ENCODE results near the gene MBTPS2.
"Not testable (repeated sequence)": the region's sequence is repeated elsewhere in the genome, so short reads cannot be mapped to it uniquely, and the experiment has no call there.

MBTPS2 gene

GRCh38 chrX:21863241-21863640 is 23.8 kb downstream of the MBTPS2 start:
- DNase-seq = no peak

- DNase-seq = no peak
Observed at GRCh38 chrX:21865436-21865835, 26.0 kb downstream of the MBTPS2 start.

DNA sequence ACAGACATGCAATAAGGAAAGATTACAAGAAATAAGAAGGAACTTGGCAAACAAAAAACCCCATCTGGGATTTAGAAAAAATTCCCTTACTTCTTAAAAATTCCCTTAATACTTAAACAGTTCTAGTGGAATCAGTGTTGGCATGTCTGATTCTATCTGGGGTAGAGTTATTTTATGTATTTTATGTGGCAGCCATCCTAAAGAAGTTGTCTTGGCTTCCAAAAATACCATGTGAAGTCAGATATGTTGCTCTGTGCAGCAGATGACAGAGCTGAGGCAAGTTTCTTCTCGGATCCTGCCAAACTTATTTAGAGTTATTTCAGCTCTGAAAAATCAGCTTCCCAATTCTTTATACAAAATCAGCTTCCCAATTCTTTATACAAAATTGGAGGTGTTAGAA is 31.1 kb downstream of the MBTPS2 start:
- DNase-seq = no peak

DNA sequence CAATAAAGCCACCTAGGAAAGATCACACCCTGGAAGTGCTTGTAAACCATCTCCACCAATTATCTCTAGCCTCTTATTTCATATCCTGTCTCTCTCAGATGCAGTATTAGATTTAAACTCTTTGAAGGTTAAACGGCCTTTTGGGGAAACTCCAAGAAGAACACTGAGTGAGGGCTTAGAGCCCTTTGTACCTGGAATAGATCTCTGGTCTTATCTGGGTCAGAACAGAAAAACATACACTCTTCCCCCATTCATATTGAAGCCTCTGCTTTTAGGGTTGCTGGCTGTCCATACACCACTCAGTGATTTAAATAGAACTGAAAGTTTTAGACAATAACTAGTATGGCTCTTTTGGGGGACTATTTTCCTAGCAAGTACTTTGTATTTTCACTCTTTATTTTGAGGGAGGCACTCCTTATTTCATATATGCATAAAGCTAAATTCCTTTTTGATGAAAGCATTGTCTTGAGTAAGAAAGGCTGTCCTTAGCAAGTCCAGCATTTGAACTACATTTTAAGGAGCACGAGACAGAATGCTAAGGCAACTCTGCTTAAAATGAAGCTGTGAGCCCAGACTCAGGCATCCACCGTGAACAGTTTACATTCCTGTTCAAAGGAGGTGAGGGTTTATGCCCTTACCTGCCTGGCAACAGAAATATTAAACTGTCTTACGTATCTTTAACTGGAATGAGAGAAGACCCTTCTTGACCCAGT is 33.8 kb downstream of the MBTPS2 start:
- no peak for DNase-seq

- not testable (repeated sequence) for DNase-seq
Observed at GRCh38 chrX:21874182-21874581, 34.8 kb downstream of the MBTPS2 start.

GRCh38 chrX:21875013-21875412 is 35.6 kb downstream of the MBTPS2 start:
- DNase-seq = no peak

DNA sequence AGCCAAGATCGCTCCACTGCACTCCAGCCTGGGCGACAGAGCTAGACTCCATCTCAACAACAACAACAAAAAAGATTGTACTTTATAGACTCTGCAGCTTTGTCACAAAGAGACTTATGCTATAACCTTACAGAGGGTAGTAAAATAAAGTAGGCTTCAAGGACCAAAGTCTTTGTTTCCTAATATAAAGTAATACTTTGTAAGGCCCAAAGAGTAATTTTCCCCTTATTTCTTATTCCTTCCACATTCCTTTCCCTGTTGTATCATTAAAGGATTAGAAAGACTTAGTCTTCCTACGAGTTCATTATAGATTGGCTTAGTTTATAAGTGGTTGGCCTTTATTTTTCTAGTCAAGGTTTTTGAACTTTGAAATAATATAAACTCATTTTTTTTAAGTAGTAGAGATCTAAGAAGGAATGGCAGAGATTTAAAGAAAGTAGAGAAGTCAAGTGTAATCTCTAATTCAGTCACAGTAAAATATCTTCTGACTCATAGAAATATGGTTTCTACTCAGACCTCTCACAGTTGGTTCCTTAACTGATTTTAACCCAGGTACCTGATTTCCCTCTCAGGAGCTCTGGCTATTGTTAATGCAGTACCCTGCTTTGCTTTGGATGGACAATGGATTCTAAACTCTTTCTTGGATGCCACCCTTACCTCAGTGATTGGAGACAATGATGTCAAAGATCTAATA is 42.6 kb downstream of the MBTPS2 start:
- DNase-seq = no peak

DNA sequence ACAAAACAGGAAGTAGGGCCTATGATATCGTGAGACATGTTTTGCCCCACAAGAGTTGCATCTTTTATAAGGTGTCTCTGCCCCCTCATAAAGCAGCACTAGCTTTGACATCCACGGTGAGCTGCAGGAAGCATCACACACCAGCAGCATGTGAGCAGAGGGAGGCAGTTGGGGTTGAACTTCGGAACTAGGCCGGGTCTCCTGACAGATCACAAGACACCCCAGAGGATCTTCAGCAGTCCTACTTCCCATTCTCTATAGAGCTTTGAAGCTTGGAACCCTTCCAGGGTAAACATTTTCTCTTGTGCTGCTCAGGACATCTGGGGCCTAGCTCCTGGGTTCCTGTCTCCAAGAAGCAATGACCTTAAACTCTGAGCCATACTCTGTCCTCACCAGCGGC is 43.8 kb downstream of the MBTPS2 start:
- DNase-seq = no peak

GRCh38 chrX:21885568-21885967 is 46.2 kb downstream of the MBTPS2 start:
- no peak for DNase-seq

DNA sequence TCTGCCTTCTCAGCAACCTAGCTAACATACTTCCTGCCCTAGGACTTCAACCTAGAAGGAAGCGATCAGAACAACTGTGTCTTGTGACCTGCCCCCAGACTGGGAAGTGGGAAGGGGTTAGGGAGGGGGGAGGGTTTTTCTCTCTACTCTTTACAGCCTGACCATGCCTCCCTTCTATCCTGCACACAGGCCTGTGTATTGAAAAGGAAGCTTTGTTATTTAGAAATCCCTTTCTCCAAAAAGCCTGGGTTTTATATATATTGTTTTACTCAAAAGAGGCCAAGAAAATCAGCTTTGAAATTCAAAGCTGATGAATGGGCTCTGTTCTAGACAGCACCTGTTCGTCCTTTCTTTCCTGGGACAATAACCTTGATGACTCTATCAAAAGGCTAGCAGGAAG is 65.9 kb downstream of the MBTPS2 start:
- no peak for DNase-seq

GRCh38 chrX:21905953-21906352 is 66.5 kb downstream of the MBTPS2 start:
- no peak for DNase-seq

DNA sequence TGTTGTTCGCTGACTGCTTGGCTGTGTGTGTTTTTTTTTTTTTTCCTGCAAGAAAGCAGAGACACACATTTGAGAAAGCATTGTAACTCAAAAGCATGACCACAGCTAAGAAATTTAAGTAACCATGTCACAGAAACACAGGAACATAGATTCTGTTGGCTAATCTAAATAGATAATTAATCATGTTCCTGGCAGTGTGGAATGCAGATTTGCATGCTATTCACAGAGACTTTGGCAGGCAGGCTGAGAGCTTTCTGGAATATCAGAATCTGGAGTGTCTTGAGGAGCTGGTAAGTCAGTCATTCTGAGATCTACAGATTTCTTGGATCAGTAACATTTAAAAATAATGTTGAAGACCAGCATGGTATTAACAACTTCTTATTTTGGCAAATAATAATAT is 67.8 kb downstream of the MBTPS2 start:
- no peak for DNase-seq

DNA sequence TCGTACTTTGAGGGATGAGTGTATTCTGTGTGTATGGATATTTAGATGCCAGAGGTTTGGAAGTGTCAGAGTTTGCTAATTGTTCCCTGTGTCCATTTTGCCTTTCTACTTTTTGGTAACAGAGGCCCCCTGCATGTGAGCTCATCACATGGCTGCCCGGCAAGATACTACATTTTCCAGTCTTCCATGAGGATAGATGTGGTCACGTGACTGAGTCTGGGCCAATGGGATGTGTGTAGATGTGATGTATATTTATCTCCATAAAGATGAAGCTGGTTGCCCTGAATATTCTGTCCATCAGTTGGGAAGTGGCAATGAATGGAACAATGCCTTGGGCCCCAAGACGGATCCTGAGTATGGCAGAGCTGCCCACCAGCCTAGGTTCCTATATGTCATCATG is 72.1 kb downstream of the MBTPS2 start:
- DNase-seq = no peak

DNA sequence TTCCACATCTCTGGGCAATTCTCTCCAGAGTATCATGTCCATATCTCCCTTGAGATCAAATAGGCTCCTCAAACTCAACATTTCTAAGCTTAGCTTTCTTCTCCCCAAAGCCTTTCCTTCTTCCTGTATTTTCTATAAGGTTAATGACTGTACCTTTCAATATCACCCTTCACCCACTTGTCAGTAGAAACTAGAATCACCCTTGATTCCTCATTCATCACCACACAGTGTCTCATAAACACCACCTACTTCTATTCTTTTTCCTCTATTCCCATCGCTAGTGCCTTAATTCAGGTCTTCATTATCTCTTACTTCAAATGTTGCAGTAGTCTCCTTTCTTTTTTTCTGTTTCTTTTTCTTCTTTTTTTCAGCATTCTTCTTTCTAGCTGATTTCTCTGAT is 72.8 kb downstream of the MBTPS2 start:
- no peak for DNase-seq

DNA sequence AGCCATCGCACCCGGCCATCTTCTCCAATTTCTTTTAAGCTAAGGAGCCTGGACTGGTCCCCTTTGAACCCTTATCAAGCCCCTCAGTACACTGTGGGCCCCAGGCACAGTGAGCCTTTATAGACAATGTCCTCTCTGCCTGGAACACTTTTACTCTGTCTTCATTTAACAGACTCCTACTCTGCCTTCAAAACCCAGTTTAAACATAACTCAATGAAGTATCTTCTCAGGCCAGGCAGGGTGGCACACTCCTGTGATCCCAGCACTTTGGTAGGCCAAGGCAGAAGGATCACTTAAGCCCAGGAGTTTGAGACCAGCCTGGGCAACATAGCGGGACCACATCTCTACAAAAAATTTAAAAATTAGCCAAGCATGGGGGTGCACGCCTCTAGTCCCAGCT is 73.6 kb downstream of the MBTPS2 start:
- DNase-seq = no peak

- DNase-seq = no peak
Observed at GRCh38 chrX:21926116-21926515, 86.7 kb downstream of the MBTPS2 start.

DNA sequence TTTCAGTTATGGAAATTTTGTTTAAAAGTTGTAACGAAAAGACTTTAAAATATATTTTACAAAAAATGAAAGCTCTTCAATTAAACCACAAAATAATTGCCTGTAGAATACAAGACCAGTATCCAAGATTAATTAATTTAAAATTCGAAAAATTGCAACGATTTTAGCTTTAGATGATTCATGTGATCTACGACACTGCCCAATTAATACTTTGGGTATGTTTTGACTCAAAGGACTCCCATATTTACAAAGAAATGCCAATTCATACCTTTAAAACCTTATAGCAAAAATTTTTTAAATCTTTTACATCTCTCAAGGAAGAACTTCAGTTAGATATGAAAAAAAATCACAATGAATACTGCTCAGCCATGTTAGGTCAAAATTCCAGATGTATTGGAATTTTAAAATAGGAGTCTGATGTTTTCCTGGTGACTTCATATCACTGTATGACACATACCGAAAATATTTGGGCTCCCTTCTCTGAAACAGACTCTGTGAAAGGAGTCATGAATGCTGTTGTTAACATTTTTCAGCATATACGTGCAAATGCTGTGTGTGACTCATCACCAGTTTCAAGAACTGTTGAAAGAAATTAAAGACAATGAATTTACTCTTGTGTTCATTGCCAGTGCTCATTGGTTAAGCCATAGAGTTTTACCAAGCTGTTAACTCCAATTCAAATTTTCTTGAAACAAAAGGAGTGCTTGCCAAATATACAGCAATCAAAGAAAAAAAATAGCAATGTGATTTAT is 87.3 kb downstream of the MBTPS2 start:
- no peak for DNase-seq

GRCh38 chrX:21929209-21929608 is 89.8 kb downstream of the MBTPS2 start:
- no peak for DNase-seq

DNA sequence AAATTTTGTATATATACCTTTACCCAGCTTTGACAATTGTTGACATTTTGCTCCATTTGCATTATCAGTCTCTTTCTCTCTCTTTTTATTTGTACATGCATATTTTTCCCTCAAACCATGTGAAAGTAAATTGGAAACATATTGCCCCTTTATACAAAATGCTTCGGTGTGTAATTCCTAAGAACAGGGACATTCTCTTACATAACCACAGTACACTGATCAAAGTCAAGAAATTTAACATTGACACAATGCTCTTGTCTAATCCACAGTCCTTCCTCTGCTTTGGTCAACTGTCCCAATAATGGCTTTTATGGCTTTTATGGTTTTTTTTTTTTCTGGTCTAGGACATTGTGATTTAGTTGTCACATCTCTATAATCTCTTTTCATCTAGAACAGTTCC is 91.6 kb downstream of the MBTPS2 start:
- no peak for DNase-seq

DNA sequence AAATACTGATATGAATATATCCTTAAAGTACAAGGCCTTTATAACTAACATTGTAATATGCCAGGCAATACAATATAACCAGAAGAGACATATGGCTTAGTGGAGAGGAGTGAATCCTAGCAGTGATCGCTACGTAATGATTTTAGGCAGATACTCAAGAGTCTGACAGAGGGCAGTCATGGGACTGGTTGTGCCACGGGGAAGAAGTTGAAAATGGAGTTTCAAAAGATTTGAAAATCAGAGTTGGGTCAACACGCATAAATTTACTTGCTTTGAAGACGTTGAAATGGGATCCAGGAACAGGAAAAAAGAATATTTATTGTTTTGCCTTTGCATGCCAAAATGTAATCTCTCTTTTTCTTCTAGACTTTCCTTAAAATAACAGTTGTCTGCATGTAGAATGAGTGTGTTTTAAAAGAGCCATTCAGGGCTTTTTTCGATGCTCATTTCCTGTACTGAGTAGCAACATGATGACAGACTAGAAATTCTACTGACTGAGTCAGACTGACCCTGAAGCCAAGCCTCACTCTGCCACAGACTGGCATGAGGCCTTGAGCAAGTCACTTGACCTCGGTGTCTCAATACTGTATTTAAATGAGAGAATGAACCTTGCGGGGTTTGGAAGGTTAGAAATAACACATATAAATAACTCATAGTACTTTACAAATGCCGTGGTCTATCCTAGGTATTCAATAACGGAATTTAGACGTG is 93.0 kb downstream of the MBTPS2 start:
- no peak for DNase-seq

- no peak for DNase-seq
Observed at GRCh38 chrX:21933077-21933476, 93.7 kb downstream of the MBTPS2 start.

DNA sequence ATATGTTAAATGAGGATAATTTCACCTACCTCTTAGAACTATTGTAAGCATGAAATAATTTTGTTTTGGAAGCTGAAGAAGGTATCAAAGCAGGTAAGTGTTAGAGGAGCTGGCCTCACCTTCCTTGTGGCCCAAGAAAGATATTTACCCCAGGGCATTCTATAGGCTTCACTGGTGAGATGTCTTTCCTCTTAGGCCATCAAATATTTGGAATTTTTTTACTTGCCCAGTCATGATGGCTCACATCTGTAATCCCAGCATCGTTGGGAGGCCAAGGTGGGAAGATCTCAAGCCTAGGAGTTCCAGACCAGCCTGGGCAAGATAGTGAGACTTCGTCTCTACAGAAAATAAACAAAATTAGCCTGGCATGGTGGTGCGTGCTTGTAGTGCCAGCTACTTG is 95.0 kb downstream of the MBTPS2 start:
- no peak for DNase-seq
